Tibial artery (tissue), 4 donors: ENCODE data around the gene NDUFC1.
A peak's percentile ranks its signal among the peaks of the same experiment; 100 is the strongest.

Experiments
- DNase-seq, 2 donors: peaks; one replicate each; pipeline ENCODE4 v3.0.0-alpha.2; 2019
- H3K27ac ChIP-seq, 2 donors: fragments of 200-600 bp; sonication (generic) in 1 of 2; 1 replicate in 1 of 2; 2 replicates in 1 of 2; pipeline ENCODE4 v1.5.1; 2018 to 2019; ENCODE audit warnings: mild to moderate bottlenecking in 1 of 2
- H3K27me3 ChIP-seq, 2 donors: fragments of 200-600 bp; sonication (generic) in 1 of 2; one replicate each; pipeline versions ENCODE4 v1.5.1 to v1.6.0; 2016 to 2019
- H3K36me3 ChIP-seq, 3 donors: fragments of 200-600 bp; sonication (generic) in 2 of 3; one replicate each; pipeline ENCODE4 v1.5.1; 2016 to 2019; ENCODE audit warnings: mild to moderate bottlenecking in 2 of 3
- H3K4me1 ChIP-seq, 4 donors: fragments of 200-600 bp; sonication (generic) in 2 of 4; 1 replicate in 3 of 4; 2 replicates in 1 of 4; pipeline ENCODE4 v1.5.1; 2016 to 2019
- H3K4me3 ChIP-seq, 2 donors: fragments of 200-600 bp; sonication (generic) in 1 of 2; 1 replicate in 1 of 2; 2 replicates in 1 of 2; pipeline ENCODE4 v1.5.1; 2018 to 2019; ENCODE audit warnings: mild to moderate bottlenecking in 2 of 2
- H3K9me3 ChIP-seq, 3 donors: fragments of 200-600 bp; sonication (generic) in 1 of 3; one replicate each; pipeline ENCODE4 v1.5.1; 2016 to 2019
- intact Hi-C: fragments of 100-400 bp; cut with DNase I; formaldehyde crosslinking; loops from one replicate; pipeline ENCODE4 v1.15.0; 2023; ENCODE audit warnings: low total_unique reads
- TF ChIP-seq, protein P1 (sequence below), 2 experiments: fragments of 200-600 bp in 1 of 2; fragments of 450-650 bp in 1 of 2; IDR thresholded peaks; one replicate each; pipeline ENCODE4 v1.5.1; 2017 to 2019; ENCODE audit warnings: antibody characterized with exemption in 2 of 2, mild to moderate bottlenecking in 1 of 2, moderate library complexity in 1 of 2

The NDUFC1 gene

DNA sequence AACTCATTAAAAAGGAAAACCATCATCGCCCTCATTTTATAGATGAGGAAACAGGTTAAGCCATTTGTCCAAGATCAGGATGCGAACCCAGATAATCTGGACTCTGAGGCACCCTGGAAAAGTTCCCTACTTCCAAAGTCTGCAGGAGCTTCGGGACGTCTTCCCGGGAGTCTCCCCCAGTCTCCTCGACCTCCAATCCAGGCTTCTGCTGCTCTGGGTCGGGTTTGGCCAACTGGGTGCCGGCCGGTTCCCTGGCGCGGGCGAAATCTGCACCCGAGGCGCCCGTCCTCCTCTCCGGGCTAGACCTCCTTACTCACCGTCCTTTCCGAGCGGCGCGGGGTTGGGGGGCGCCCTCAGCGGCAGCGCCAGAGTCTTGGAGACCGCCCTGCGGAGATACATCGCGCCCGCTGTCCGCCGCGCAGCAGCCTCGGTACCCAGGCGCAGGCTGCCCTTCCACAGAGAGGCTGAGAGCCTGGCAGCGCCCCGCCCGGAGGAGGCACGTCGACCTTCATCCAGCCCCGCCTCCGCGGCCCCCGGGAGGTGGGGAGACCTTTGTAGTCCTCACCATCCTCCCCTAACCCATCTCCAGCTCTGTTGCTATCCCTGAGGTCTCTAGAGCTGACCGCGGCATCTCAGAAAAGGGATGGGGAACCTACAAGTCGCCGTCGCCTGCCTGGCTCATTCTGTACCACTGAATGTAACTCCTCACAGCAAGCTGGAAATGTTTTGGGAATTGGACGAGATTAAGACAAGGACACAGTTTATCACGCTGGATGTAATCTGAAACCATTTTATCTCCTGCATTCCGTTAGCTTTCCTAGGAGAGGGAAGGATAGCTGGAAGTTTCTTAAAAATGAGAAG, 22.3 kb downstream of the NDUFC1 start, which contains the start of gene MGARP:
Gene MGARP (minus strand): TSS at position 466 of the 861 bp plus-strand sequence. CDS start 67 bp downstream, at position 399.
- Histone ChIP-seq H3K4me3 (peak within 1 kb of the TSS; percentile 53 to 75), H3K27me3 (no peaks in the 10 kb centered on the region), H3K9me3 (no peaks in the 10 kb centered on the region), H3K36me3 (no peaks in the 10 kb centered on the region), H3K4me1 (peaks cover 0 to 9% (median 2%) of the 10 kb centered on the region in 4 donors), H3K27ac (peak within 1 kb of the TSS; percentile 5 to 55)
- TF ChIP-seq, protein P1, sequence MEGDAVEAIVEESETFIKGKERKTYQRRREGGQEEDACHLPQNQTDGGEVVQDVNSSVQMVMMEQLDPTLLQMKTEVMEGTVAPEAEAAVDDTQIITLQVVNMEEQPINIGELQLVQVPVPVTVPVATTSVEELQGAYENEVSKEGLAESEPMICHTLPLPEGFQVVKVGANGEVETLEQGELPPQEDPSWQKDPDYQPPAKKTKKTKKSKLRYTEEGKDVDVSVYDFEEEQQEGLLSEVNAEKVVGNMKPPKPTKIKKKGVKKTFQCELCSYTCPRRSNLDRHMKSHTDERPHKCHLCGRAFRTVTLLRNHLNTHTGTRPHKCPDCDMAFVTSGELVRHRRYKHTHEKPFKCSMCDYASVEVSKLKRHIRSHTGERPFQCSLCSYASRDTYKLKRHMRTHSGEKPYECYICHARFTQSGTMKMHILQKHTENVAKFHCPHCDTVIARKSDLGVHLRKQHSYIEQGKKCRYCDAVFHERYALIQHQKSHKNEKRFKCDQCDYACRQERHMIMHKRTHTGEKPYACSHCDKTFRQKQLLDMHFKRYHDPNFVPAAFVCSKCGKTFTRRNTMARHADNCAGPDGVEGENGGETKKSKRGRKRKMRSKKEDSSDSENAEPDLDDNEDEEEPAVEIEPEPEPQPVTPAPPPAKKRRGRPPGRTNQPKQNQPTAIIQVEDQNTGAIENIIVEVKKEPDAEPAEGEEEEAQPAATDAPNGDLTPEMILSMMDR (IDR thresholded peaks at IDR 0.05): no peak
- DNase-seq: peak in 1 of 2 donors; percentile 22
- intact Hi-C loops: no loop called here

DNA sequence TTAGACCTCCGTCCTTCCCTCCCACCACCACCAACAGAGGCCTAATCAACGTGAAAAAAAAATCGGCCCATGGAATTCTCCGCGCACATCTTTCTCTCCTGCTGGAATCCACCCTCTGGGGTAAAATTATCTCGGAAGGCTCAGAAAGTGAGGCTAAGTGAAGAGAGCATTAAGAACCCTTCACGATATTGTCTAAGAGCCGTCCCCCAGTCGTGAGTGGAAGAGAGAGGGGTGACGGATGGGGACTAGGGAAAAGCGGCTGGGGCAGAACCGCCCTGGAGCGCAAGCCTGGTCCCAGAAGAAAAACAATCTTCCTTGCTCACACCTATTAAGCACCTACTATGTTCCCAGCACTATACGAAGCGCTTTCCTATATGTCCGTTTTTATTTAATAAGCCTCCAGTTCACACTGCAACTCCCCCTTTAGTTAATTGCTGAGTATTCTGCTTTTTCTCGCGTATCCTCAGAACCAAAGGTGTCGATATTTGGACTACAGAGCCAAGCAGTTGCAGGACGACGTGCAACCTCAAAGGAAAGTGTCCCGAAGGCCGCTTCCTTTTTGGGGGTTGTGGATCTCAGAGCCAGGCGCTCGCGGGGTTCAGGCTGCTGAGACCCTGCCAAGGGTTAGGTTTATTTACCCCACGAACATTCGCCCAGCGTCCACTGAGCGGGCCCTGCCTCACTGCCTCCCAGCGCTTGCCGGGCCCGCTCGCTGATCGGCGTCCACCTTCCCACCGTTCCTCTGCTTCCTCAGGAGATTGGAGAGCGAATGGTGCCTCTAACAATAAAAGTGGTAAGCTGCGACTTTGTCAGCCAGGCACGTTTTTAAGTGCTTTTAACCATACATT, 23.1 kb downstream of the NDUFC1 start:
- intact Hi-C loops: no loop called here

DNA sequence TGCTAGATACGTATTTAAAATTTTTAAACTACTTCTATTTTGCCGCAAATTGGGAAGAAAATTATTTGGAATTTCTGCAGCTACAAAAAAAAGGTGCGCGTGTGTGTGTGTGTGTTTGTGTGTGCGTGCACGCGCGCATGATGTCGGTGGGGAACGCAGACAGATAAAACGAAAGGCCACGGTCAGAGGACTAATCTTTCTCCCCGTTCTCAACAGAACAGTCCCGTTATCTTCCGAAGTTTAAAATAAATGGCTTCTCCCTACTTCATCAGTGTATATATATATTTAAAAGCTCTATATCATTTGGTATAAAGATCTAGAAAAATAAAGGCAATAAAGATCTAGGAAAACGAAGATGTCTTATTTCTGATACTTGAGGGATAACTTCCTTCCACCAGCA, 23.8 kb downstream of the NDUFC1 start:
- H3K27ac ChIP-seq: no peak overlapping the region
- H3K27me3 ChIP-seq: no peaks in the 10 kb centered on the region
- DNase-seq: no peak
- no peaks in the 10 kb centered on the region for H3K36me3 ChIP-seq
- peaks cover 0 to 9% (median 2%) of the 10 kb centered on the region in 4 donors for H3K4me1 ChIP-seq
- peak overlapping the region in 1 of 2 donors; percentile 75 for H3K4me3 ChIP-seq
- TF ChIP-seq, protein P1 (IDR thresholded peaks at IDR 0.05): no peak
- no peaks in the 10 kb centered on the region for H3K9me3 ChIP-seq
- intact Hi-C loops: no loop called here

More for the DNA sequence above, 23.1 kb downstream of the NDUFC1 start:
- no peak for DNase-seq
- TF ChIP-seq, protein P1 (IDR thresholded peaks at IDR 0.05): no peak
- Histone ChIP-seq H3K36me3 (no peaks in the 10 kb centered on the region), H3K4me3 (peak overlapping the region; percentile 53 to 75), H3K9me3 (no peaks in the 10 kb centered on the region), H3K4me1 (peaks cover 0 to 9% (median 2%) of the 10 kb centered on the region in 4 donors), H3K27me3 (no peaks in the 10 kb centered on the region), H3K27ac (peak overlapping the region in 1 of 2 donors; percentile 5)

DNA sequence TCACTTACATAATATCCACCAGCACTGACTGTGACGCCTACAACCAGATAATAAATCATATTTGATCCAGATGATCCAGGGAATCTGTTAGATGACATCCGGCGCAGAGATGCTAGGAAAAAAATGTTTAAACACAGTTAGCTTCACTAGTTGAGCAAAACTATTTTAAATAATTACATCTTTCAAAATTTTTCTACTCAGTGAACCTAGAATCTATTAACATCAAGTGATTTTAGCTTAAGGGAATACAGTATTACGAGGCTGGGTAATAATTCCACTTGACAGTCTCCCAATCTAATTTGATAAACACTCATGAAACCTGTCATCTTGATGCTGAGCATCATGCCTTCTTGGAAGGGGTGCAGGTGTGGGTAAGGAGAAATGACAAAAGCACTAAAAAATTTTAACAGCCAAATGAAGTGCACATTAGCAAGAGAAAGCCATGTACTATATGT, 27.0 kb downstream of the NDUFC1 start:
- Histone ChIP-seq H3K36me3 (no peaks in the 10 kb centered on the region), H3K27me3 (no peaks in the 10 kb centered on the region), H3K4me3 (no peak overlapping the region), H3K4me1 (peaks cover 0 to 9% (median 2%) of the 10 kb centered on the region in 4 donors), H3K9me3 (no peaks in the 10 kb centered on the region), H3K27ac (no peak overlapping the region)
- TF ChIP-seq, protein P1 (IDR thresholded peaks at IDR 0.05): no peak
- intact Hi-C loops: no loop called here
- DNase-seq: no peak

DNA sequence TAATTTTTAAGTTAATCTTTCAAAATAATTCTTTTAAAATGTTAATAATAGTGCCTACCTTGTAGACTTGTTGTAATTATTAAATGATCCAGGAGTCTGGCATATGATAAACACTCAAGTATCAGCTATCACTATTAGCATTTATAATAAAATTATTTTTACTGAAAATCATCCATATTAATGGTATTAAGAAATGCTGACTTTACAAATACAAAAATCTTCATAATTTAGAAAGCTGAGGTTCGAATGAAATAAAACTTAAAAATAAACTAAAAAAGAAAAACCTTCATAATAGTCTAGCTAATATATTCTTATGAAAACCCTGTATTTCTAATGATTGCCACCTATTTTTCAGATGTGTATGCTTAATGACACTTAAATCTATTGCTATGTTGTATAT, 27.5 kb downstream of the NDUFC1 start:
- intact Hi-C loops: no loop called here
- TF ChIP-seq, protein P1 (IDR thresholded peaks at IDR 0.05): no peak
- Histone ChIP-seq H3K4me1 (peaks cover 0 to 6% (median 1%) of the 10 kb centered on the region in 4 donors), H3K4me3 (no peak overlapping the region), H3K27me3 (no peaks in the 10 kb centered on the region), H3K9me3 (no peaks in the 10 kb centered on the region), H3K36me3 (no peaks in the 10 kb centered on the region), H3K27ac (no peak overlapping the region)
- DNase-seq: no peak
